ENCODE data around the gene SPATA20.

The SPATA20 gene

GRCh38 chr17:50521514-50521913 is 25.5 kb upstream of the SPATA20 start:
- no peak for DNase-seq

- DNase-seq = no peak
These were observed 24.2 kb upstream of the SPATA20 start for GRCh38 chr17:50522766-50523165.

GRCh38 chr17:50523208-50523607 is 23.8 kb upstream of the SPATA20 start:
- no peak for DNase-seq

- no peak for DNase-seq
These were observed 22.1 kb upstream of the SPATA20 start for GRCh38 chr17:50524838-50525237.

- no peak for DNase-seq
These were observed 19.7 kb upstream of the SPATA20 start for GRCh38 chr17:50527155-50527762.

- DNase-seq = no peak
These were observed 19.0 kb upstream of the SPATA20 start for GRCh38 chr17:50527949-50528474.

GRCh38 chr17:50529849-50530248 is 17.1 kb upstream of the SPATA20 start:
- no peak for DNase-seq

GRCh38 chr17:50531428-50532025 is 15.4 kb upstream of the SPATA20 start:
- DNase-seq = no peak

GRCh38 chr17:50532452-50533024 is 14.4 kb upstream of the SPATA20 start, which contains the start of gene EPN3:
Gene EPN3 (plus strand): TSS chr17:50532735. CDS start chr17:50536557, 3,822 bp downstream.
- DNase-seq = no peak

GRCh38 chr17:50533185-50533584 is 13.8 kb upstream of the SPATA20 start:
- DNase-seq = no peak

GRCh38 chr17:50533720-50534148 is 13.2 kb upstream of the SPATA20 start:
- no peak for DNase-seq

- DNase-seq = no peak
These were observed 12.6 kb upstream of the SPATA20 start for GRCh38 chr17:50534222-50534978.

- DNase-seq = no peak
These were observed 12.0 kb upstream of the SPATA20 start for GRCh38 chr17:50534979-50535326.

- no peak for DNase-seq
These were observed 11.6 kb upstream of the SPATA20 start for GRCh38 chr17:50535407-50535806.

GRCh38 chr17:50536683-50537646 is 10.0 kb upstream of the SPATA20 start:
- no peak for DNase-seq

GRCh38 chr17:50537721-50538548 is 9.0 kb upstream of the SPATA20 start:
- no peak for DNase-seq

GRCh38 chr17:50538549-50539410 is 8.2 kb upstream of the SPATA20 start:
- no peak for DNase-seq

GRCh38 chr17:50539762-50540559 is 7.0 kb upstream of the SPATA20 start:
- no peak for DNase-seq
